Measurements from ENCODE around the gene SEPTIN12.
"Not testable (repeated sequence)": the region's sequence is repeated elsewhere in the genome, so short reads cannot be mapped to it uniquely, and the experiment has no call there.

Gene SEPTIN12

GRCh38 chr16:4801962-4802658, 14.0 kb upstream of the SEPTIN12 start, which contains the start of gene ROGDI:
ROGDI (minus strand) TSS chr16:4802633; CDS start chr16:4802571, 62 bp downstream.
- FAIRE-seq, result peak; percentile 80

GRCh38 chr16:4801051-4801961, 13.2 kb upstream of the SEPTIN12 start:
- no peak for FAIRE-seq

- FAIRE-seq, result no peak
These were observed 12.3 kb upstream of the SEPTIN12 start for GRCh38 chr16:4800290-4801041.

- no peak for FAIRE-seq
These were observed 11.2 kb upstream of the SEPTIN12 start for GRCh38 chr16:4799171-4799855.

- FAIRE-seq, result no peak
These were observed 10.3 kb upstream of the SEPTIN12 start for GRCh38 chr16:4798456-4798855.

- no peak for FAIRE-seq
These were observed 9.7 kb upstream of the SEPTIN12 start for GRCh38 chr16:4797805-4798252.

GRCh38 chr16:4796982-4797804, 9.0 kb upstream of the SEPTIN12 start:
- no peak for FAIRE-seq

- FAIRE-seq, result no peak
These were observed 7.9 kb upstream of the SEPTIN12 start for GRCh38 chr16:4795828-4796572.

- no peak for FAIRE-seq
These were observed 7.2 kb upstream of the SEPTIN12 start, which contains the start of gene SMIM22 for GRCh38 chr16:4795181-4795827. SMIM22 (plus strand) TSS chr16:4795369; CDS start chr16:4795735, 366 bp downstream.

- no peak for FAIRE-seq
These were observed 4.9 kb upstream of the SEPTIN12 start for GRCh38 chr16:4792951-4793513.

GRCh38 chr16:4790871-4791270, 2.7 kb upstream of the SEPTIN12 start:
- no peak for FAIRE-seq

GRCh38 chr16:4790261-4790660, 2.1 kb upstream of the SEPTIN12 start:
- no peak for FAIRE-seq

- FAIRE-seq, result no peak
These were observed 765 bp upstream of the SEPTIN12 start for GRCh38 chr16:4788910-4789309.

GRCh38 chr16:4788489-4788889, 344 bp upstream of the SEPTIN12 start:
- FAIRE-seq, result no peak

GRCh38 chr16:4787068-4787467, 1.1 kb downstream of the SEPTIN12 start:
- FAIRE-seq, result no peak

GRCh38 chr16:4785758-4786433, 2.2 kb downstream of the SEPTIN12 start:
- FAIRE-seq, result no peak

GRCh38 chr16:4784444-4784987, 3.6 kb downstream of the SEPTIN12 start:
- FAIRE-seq, result not testable (repeated sequence)

GRCh38 chr16:4783951-4784336, 4.2 kb downstream of the SEPTIN12 start:
- no peak for FAIRE-seq
